Left hindlimb (tissue), 1 donor: ENCODE data around the gene GDF15.
"Not testable (repeated sequence)": the region's sequence is repeated elsewhere in the genome, so short reads cannot be mapped to it uniquely, and the experiment has no call there.

Experiments used
- DNase-seq: peaks from one replicate; pipeline ENCODE4 v3.0.0-alpha.2; 2018

GDF15 gene

DNA sequence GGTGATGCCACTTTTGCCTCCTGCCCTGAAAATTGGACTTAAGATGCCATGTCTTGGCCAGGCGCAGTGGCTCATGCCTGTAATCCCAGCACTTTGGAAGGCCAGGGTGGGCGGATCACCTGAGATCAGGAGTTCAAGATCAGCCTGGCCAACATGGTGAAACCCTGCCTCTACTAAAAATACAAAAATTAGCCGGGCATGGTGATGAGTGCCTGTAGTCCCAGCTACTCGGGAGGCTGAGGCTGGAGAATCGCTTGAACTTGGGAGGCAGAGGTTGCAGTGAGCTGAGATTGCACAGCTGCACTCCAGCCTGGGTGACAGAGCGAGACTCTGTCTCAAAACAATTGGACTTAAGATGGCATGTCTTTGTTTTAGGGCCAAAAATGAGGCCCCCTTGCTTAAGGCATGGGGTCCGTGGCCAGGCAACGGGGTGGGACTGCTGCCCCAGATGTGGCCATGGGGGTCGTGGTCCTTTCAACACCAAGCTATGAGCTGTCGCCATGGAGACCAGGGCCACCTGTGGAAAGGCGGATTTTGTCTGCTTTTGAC, 21.6 kb upstream of the GDF15 start:
- peak; percentile 42 for DNase-seq

DNA sequence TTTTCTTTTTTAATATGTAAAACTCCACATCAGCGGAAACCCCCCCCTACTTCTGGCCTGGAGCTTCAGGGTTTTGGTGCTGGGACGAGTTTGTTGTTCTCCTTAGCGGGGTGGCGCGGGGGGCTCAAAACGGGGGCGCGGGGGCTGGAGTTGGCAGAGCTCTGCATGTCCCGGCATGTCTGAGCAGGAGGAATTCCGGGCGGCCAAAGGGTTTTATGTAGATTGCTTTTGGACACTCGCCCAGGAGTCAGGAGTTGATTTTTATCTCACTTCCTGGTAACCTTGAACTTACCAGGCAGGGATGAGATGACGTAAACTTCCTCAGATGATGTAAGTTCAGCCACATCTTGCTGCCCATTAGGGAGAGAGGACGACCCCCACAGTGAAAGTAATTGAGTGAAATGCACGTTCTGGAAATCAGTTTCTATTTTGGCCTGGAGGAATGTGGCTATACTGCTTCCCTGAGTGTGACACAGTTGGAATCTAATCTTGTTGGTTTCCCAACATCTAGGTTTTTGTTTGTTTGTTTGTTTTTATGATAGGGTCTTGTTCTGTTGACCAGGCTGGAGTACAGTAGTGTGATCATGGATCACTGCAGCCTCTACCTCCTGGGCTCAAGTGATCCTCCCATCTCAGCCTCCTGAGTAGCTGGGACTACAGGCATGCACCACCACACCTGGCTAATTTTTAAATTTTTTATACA, 21.0 kb upstream of the GDF15 start:
- DNase-seq: peak; percentile 80

DNA sequence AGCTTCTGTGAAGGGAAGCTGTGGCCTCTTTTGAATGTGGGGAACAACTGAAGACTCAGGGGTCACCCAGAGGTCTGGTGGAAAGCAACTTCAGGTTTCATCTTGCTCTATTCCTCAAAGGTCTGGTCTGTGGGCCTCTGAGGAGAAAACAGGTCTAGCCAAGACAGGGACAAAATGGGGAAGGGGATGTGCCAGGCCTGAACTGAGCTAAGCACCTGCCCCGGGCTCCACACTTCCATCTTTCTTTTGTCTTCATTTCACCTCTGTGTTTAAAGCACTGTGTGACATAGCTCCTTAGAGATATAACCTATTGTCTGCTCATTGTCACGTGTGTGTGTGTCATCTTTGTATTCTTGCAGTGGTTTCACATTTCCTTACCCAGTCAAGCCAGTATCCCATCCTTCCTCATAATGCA, 19.9 kb upstream of the GDF15 start:
- DNase-seq: no peak

DNA sequence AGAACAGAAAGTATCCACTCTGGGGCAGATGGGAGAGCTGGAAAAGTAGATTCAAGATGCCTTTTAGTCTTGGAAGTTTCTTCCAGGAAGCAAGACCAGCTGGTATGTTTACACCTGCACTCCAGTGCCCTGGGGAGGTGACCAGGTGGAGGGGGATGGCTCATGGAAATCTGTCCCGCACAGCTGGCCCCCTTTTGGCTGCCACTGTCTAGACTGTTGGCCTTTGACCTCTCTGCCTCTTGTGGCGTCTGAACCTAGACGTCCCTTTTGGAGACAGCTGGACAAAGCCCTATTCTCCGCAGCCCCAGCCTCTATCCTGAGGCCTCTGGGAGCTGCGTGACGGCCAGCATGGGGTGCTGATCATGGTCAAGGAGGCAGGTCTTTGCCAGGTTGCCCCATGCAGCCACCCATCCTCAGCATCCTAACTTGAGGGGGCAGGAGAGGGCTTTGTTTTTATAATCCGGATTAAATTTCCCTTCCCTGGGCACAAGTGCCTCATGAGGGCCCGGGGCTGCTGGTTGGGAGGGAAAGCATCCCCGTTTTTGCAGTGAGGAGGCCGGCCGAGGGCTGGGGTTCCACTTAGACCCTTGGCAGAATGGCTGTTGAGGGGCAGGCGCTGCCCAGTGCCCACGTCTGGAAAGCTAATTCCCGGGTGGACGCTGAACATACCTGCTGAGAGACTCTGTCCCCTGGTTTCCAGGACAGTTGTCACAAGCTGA, 17.3 kb upstream of the GDF15 start:
- DNase-seq: no peak

DNA sequence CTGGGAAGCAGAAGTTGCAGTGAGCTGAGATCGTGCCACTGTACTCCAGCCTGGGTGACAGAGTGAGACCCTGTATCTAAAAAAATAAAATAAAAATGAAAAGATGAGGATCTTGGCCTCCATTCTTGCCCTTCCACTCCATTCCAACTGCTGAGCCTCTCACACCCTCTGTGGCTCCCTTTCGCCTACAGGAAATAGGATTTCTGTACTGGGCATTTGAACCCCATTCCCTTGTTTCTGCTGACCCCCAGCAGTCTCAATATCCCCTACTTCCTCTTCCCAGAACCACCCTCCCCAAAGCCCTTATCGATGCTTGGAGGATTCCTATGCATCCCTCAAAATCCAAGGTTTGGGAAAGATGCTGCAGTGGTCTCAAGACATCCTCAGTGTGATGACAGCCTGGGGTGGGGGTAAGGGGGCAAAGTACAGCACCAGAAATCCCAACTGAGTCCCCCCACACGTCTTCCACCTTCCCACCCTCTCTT, 12.5 kb upstream of the GDF15 start:
- no peak for DNase-seq

DNA sequence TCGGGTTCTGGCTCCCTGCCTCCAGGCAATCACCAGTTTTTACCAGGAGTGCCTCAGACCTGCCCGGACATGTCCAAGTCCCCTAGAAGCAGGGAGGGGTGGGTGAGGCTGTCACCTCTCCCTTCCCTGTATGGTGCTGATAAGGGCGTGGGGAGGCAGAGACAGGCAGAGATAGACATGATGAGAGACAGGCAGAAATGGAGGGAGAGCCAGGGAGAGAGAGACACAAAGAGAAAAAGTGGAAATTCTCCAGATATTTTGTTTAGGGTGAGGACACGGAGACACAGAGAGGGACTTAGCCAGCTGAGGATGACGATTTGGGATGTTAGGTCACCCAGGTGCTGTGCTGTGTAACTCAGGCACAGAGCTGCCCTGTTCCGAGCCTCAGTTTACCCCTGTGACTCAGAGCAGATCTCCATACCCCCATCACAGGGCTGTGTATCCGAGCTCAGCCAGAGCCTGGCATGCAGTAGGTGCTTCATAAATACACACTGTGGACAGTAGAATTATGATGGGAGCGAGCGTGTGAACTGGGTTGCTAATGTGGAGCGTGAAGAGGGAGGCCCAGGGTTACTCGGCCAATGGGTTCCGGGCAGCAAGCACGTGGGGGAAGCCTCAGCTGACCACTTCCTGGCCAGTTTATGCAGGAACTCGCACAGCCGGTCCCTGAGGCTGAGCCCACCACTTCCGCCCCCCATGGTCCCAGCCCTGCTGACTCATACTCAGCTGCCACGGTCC, 11.9 kb upstream of the GDF15 start:
- DNase-seq: peak; percentile 90

DNA sequence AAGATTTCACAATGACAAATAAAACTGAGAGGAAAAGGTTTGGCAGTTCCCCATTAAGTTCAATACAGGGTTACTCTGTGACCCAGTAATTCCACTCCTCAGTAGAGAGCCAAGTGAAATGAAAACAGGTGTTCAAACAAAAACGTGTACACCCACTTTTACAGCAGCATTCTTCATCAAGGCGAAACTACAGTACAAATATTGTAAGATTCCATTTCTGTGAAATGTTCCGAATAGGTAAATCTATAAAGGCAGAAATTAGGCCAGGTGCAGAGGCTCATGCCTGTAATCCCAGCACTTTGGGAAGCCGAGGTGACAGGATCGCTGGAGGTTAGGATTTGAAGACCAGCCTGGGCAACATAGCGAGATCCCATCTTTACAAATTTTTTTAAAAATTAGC, 8.9 kb upstream of the GDF15 start:
- no peak for DNase-seq

DNA sequence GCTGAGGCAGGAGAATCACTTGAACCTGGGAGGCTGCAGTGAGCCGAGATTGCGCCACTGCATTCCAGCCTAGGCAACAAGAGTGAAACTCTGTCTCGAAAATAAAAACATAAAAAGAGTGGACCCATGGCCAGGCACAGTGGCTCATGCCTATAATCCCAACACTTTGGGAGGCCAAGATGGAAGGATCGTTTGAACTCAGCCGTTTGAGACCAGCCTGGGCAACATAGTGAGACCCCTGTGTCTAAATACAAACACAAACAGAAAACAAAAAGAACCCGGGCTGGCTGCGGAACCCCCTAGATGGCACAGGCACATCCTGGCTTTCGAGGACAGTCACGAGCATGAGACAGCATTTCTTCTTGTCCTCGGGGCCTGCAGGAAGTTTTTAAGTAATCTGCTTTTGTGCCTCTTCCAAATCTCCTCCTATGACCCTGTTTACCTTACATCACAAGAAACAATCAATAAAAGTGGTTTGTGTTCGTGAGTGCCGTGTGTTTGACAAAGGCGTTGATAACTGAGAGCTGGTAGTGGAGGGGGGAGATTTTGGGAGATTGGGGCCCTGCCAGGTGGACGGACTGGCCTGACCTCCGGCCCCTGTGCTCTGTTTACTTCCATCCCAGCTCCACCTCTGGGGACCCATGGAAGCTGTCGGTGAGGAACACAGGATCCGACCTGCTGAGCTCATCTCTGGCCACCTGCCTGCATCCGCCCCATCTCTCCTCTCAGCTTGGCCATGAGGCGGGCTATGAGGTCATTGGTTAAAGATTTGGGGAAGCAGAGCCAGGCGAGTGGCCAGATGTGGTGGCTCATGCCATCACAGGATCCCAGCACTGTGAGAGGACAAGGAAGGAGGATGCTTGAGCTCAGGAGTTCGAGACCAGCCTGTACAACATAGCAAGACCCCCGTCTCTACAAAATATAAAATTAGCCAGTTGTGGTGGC, 5.9 kb upstream of the GDF15 start:
- DNase-seq: peak; percentile 83

DNA sequence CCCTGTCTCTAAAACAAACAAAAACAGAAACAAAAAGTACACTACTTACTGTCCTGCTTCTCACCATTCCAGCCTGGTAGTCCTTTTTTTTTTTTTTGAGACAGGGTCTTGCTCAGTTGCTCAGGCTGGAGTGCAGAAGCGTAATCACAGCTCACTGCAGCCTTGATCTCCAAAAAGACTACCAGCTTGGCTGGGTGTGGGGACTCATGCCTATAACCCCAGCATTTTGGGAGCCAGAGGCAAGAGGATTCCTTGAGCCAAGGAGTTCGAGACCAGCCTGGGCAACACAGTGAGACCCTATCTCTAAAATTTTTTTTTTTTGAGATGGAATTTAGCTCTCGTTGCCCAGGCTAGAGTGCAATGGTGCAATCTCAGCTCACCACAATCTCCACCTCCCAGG, 5.1 kb upstream of the GDF15 start:
- no peak for DNase-seq

DNA sequence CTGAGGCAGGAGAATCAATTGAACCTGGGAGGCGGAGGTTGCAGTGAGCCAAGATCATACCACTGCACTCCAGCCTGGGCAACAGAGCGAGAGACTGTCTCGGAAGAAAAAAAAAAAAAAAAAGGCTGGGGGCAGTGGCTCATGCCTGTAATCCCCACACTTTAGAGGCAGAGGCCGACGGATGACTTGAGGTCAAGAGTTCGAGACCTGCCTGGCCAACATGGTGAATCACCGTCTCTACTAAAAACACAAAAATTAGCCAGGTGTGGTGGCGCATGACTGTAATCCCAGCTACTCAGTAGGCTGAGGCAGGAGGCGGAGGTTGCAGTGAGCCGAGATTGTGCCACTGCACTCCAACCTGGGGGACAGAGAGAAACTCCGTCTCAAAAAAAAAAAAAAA, 2.3 kb upstream of the GDF15 start:
- DNase-seq: not testable (repeated sequence)

DNA sequence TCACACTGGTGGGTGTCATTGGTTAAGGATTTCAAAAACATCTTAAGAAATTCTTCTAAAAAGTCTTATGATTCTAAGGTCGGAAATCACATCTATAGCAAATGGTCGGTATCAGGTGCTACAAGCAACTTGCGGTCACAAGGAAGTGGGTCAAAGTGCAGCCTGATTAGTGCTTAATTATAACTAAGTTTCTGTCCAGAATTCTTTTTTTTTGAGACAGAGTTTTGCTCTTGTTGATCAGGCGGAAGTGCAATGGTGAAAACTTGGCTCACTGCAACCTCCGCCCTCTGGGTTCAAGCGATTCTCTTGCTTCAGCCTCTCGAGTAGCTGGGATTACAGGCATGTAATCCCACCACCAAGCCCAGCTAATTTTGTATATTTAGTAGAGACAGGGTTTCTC, 1.2 kb upstream of the GDF15 start:
- no peak for DNase-seq

DNA sequence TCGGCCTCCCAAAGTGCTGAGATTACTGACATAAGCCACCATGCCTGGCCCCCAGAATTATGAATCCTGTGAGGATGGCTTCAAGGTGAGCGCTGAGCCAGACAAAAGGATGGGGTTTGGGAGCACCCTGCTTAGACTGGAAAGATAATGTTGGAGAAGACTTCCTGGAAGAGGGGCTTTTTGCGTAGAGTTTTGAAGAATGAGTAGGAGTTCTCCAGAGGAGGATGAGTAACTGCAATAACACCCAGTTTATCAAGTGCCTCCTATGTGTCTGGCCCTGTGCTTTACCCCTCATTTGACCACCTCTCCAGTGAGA, 641 bp upstream of the GDF15 start:
- no peak for DNase-seq

DNA sequence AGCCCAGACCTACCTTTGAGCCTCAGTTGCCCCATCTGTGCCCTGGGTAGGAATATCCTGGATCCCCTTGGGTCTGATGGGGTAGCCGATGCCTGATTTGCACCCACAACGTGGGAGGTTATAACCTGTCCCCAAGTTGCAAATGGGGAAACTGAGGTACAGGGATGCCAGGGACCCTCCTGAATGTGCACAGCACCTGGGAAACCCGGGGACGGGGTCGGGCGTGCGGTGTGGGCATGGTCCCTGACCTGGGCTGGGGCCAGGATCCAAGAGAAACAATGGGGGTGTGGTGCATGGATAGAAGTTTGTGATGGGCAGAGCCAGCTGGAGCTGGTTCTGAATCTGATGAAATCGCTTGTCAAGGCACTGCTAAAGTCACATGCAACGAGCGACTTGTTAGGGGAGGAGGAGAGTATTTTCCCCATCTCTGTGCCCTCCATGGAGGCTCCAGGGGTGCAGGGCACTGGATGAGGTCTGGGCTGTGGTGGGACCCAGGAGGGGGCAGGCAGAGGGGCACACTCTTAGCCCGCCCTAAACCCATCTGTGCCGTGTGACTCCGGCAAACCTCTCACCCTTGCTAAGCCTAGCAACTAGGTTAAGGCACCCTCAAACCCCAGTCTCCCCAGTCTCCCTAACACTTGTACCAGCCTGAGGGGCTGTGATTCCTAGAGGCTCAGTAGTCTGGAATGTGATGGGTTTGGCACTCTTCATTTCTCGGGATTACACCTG, 749 bp downstream of the GDF15 start:
- DNase-seq: no peak

DNA sequence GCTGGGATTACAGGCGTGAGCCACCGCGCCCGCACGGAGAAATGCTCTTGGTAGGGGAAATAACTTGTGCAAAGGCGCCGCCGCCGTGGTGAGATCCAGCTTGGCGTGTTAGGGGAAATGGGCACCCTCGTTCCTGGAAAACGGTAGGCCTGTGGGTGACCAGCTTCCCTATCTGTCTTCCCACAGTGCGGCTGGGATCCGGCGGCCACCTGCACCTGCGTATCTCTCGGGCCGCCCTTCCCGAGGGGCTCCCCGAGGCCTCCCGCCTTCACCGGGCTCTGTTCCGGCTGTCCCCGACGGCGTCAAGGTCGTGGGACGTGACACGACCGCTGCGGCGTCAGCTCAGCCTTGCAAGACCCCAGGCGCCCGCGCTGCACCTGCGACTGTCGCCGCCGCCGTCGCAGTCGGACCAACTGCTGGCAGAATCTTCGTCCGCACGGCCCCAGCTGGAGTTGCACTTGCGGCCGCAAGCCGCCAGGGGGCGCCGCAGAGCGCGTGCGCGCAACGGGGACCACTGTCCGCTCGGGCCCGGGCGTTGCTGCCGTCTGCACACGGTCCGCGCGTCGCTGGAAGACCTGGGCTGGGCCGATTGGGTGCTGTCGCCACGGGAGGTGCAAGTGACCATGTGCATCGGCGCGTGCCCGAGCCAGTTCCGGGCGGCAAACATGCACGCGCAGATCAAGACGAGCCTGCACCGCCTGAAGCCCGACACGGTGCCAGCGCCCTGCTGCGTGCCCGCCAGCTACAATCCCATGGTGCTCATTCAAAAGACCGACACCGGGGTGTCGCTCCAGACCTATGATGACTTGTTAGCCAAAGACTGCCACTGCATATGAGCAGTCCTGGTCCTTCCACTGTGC, 2.4 kb downstream of the GDF15 start:
- peak; percentile 83 for DNase-seq

DNA sequence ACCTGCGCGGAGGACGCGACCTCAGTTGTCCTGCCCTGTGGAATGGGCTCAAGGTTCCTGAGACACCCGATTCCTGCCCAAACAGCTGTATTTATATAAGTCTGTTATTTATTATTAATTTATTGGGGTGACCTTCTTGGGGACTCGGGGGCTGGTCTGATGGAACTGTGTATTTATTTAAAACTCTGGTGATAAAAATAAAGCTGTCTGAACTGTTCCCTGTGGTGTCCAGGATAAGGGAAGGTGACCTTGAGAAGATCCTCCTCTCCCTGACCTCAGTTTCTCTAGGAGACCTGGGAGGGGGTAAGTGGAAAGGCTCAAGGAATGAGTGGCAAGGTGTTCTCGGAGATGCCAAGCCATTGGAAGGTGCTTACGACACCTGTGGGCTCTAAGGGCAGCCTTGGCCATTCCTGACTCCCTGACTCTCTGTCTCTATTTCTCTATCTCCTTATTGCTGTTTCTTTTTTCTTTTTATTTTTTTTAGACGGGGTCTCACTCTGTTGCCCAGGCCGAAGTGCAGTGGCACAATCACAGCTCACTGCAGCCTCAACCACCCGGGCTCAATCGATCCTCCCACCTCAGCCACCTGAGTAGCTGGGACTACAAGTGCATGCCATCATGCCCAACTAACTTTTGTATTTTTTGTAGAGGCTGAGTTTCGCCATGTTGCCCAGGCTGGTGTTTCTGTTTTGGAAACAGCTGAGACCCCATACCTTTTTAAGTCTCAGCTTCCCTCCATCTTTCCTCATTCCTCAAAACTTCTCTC, 3.2 kb downstream of the GDF15 start:
- no peak for DNase-seq

DNA sequence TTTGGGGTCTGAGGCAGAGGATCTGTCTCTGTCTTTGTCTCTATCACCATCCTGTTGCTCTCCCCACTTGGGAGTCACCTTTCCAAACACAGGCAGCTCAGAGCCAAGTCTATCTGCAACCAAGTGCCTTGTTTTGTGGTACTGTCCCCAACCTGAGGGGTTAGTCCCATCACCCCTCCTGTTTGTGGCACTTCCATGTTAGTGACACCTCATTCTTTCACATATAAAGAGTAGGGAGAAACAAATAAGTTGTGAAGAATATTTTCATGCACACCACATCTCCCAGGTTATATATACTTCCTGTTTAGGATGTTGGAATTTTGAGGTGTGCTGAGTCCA, 3.7 kb downstream of the GDF15 start:
- DNase-seq: no peak

DNA sequence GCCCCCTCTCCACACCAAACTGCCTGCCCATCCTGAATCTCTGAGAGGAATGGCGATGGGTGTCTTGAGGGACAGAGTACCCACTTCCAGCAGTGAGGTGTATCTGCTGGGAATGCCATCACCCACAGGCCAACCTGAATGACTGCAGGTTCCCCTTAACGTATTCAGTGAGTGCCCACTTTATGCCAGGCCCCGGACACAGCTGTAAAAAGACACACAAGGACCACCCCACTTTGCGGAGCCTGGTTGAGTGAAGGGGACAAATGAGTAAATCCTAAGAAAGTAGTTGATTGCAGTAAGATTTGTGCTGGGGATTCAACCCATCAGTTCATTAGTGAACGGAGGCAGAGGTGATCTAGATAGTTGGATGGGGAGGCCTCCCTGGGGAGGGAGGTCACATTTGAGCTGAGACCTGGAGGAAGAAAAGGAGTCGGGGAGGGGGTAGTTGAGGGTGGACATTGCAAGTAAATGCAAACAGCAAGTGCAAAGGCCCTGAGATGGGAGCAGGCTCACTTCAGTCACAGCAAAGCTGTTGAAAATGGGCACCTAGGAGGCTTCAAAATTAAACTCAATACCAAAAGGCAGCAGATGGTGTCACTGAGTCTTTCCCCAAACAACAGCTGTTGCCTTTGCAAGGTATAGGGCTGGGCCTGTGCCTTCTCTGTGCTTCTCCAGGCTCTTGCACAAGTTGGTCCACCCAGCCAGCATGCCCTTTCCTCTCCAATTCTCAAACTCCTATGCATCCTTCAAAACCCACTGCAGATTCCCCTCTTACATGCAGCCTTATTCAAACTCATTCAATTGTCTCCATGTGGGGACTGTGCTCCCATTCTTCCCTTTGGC, 4.3 kb downstream of the GDF15 start:
- no peak for DNase-seq

DNA sequence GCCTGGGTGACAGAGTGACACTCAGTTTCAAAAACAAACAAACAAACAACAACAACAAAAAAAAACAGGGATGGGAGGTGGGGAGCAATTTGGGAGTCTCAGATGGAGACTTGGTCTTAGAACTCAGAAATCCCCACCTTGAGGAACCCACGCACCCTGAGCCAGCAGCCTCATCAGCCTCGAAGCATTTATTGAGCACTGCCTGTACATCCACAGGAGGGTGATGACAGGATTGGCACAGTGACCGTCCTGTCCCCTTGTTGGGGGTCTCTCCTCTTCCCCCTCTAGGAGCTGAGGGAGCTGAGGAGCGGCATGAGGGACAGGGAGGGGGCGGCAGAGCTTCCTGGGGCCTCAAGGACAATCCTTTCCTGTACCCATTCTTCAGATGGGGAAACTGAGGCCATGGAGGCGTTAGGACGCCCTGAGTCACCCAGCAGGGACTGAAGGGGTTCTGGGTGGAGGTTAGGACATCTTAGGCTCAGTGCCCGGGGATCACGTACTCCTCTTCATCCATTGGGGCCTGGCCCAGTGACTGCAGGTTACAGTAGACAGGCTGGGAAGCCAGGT, 5.6 kb downstream of the GDF15 start:
- no peak for DNase-seq

DNA sequence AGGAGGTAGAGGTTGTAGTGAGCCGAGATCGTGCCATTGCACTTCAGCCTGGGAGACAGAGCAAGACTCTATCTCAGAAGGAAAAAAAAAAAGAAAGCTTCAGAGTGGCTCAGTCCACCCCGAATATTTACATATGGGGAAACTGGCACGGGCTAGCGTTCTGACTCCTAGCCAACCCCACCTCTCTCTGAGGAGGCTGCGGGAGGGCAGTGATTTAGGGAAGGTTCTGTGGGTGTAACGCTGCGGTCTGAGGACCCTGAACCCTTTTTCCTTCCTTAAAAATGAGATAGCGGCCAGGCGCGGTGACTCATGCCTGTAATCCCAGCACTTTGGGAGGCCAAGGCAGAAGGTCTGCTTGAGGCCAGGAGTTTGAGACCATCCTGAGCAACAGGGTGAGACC, 6.5 kb downstream of the GDF15 start:
- no peak for DNase-seq
